Measurements from ENCODE around the gene KLHL29. TPM values are rescaled to one million over a fixed set of nuclear protein-coding genes. Genes with fewer than 3 reads are reported as not detected.

The KLHL29 gene
- total and polyA plus RNA-seq, 2 of the 13 experiments (the other 11 are each of a cell fraction or from before 2014, with no cell fraction given): 0.01 TPM; not detected in 1

DNA sequence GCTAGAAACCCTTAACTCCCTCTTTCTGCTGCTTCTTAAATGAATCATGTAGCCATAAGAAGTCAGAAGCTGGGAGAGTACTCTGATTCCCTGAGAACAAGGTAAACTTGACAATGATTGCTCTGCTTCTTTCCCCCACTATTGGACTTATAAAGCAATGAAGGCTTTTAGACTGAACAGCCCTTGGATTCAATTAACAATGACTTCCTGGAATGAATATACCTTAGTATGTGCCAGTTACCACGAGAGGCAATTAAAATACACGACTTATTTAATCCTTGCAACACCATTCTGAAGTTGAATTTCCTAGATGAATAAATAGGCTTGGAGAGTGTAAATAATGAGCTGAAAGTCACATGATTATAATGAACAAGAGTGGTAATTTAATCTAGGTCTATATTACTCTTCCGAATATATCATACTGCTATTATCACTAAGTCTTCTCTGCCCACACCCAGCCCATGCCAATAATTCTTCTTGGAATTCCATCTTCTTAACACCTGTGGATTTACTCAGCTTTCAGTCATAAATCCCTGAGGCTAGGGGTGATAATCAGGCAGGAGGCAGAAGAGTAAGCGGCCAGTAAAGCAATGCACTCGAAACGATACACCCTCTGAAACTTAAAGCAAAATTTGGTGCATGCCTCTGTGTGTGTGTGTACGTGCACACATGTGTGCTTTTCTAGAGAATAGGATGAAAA is 371.8 kb downstream of the KLHL29 start (continued):
- TF ChIP-seq KLF16 (CRISPR knock-in tag; IDR thresholded peaks at IDR 0.05): no peak
- no peak for TF ChIP-seq CEBPG (CRISPR knock-in tag; IDR thresholded peaks at IDR 0.05)
- no peak for TF ChIP-seq ZNF44 (CRISPR knock-in tag; IDR thresholded peaks at IDR 0.05)
- TF ChIP-seq HHEX (CRISPR knock-in tag; IDR thresholded peaks at IDR 0.05): no peak
- TF ChIP-seq NR2F2 (IDR thresholded peaks at IDR 0.05; ENCODE audit: borderline replicate concordance, low read depth): no peak
- TF ChIP-seq ZNF235 (CRISPR knock-in tag; IDR thresholded peaks at IDR 0.05; ENCODE audit: borderline replicate concordance): no peak
- no peak for TF ChIP-seq KLF9 (CRISPR knock-in tag; IDR thresholded peaks at IDR 0.05; ENCODE audit: low read depth)

DNA sequence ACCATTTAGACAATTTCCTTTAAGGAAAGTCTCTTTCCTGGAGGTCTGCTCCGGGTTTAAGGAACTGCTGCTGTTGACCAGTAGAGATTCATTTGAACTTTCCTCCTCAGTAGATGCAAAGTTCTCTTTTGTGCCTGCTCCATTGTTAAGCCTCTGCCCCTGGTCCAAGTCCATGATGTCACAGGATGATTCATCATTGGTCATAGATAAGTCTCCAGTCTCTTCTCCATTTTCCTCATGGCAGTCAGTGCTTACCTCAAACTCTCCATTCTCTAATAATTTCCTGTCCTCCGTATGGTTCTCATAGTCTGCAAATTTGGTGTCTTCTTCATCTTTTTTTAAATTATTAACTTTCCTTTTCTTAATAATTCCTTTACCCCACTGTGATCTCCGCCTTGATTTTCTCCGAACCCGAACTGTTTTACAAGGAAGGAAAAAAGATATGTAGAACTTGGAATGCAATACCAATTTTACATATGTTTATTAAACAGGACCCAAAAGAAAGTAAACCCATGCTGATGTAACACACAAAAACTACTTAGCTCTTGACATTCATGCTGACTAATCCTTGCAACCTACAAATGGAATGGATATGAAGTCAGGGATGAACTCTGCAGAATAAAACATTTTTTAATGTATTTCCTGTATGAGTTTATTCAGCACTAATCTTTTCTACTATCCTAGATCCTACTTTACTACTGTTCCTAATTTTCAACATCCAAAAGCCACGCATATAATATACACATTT is 372.9 kb downstream of the KLHL29 start:
- Histone ChIP-seq H3K27ac (ENCODE audit: extremely low read length, insufficient read depth, low read length) (no peak overlapping the region), H3K9me3 (ENCODE audit: low read length) (no peaks in the 10 kb centered on the region), H3K4me3 (replicated peaks in 1 of 3; ENCODE audit: insufficient read depth in 1 of 3, low read depth in 2 of 3, low read length in 3 of 3) (no peak overlapping the region), H3K27me3 (ENCODE audit: control insufficient read depth in 1 of 2, insufficient read depth in 2 of 2, low read length in 2 of 2) (no peaks in the 10 kb centered on the region), H4K20me1 (ENCODE audit: insufficient read depth, low read length) (no peaks in the 10 kb centered on the region), H3K9ac (ENCODE audit: insufficient read depth, low read depth, low read length) (no peak overlapping the region), H3K36me3 (replicated peaks in 1 of 2; ENCODE audit: control insufficient read depth in 1 of 2, insufficient read depth in 2 of 2, low read length in 2 of 2) (peaks cover 8 to 25% of the 10 kb centered on the region in 2 experiments; a peak in 4 of 5 replicates), H3K79me2 (ENCODE audit: insufficient read depth, low read length) (no peaks in the 10 kb centered on the region), H3K4me2 (ENCODE audit: low read depth, low read length) (no peak overlapping the region), H3K4me1 (ENCODE audit: insufficient read depth, low read length) (peaks cover 9% of the 10 kb centered on the region; the same call in 1 of the 2 replicates), H2AFZ (ENCODE audit: low read length) (no peak overlapping the region)
- ATAC-seq (peak; percentile 35; the same call in 1 of the 3 replicates), DNase-seq (ENCODE audit: low spot score) (peak; percentile 43), FAIRE-seq (no peak)
- POLR2A ChIA-PET: no interaction called here
- in situ Hi-C loops (cut with HindIII; ENCODE audit: extremely low pct_ligation_motif_present, low pct_unique_long_range_greater_than_20kb): no loop called here
- CTCF ChIA-PET (ENCODE audit: low intra/inter-chr PET ratio, low total read pairs): no interaction called here
- 90% methylated on average over 6 of the region's 6 CpGs for WGBS (ENCODE audit: low lambda C conversion rate)
- intact Hi-C loops (cut with micrococcal nuclease; ENCODE audit: unreplicated experiment): no loop called here
- BruUV-seq (replicated peaks): no TSS peak
- TF ChIP-seq FOSL2 (CRISPR knock-in tag; IDR thresholded peaks at IDR 0.05): peak; percentile 88
- no peak for TF ChIP-seq SOX6 (IDR thresholded peaks at IDR 0.05)
- peak; percentile 26; the same call in 1 of the 2 replicates for TF ChIP-seq SOX6 (CRISPR knock-in tag; IDR thresholded peaks at IDR 0.05)
- no peak for TF ChIP-seq RFXAP (CRISPR knock-in tag; IDR thresholded peaks at IDR 0.05; ENCODE audit: borderline replicate concordance)
- TF ChIP-seq, protein P1, sequence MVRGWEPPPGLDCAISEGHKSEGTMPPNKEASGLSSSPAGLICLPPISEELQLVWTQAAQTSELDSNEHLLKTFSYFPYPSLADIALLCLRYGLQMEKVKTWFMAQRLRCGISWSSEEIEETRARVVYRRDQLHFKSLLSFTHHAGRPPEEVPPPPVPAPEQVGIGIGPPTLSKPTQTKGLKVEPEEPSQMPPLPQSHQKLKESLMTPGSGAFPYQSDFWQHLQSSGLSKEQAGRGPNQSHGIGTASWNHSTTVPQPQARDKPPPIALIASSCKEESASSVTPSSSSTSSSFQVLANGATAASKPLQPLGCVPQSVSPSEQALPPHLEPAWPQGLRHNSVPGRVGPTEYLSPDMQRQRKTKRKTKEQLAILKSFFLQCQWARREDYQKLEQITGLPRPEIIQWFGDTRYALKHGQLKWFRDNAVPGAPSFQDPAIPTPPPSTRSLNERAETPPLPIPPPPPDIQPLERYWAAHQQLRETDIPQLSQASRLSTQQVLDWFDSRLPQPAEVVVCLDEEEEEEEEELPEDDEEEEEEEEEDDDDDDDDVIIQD (CRISPR knock-in tag; IDR thresholded peaks at IDR 0.05; ENCODE audit: low read depth): peak; percentile 77; the same call in 1 of the 2 replicates
- TF ChIP-seq HDAC1 (CRISPR knock-in tag; IDR thresholded peaks at IDR 0.05): no peak
- peak; percentile 89 for TF ChIP-seq ZBTB21 (CRISPR knock-in tag; IDR thresholded peaks at IDR 0.05)
- TF ChIP-seq ATF7 (IDR thresholded peaks at IDR 0.05): peak; percentile 30; the same call in 1 of the 2 replicates
- no peak for TF ChIP-seq ATF7 (CRISPR knock-in tag; IDR thresholded peaks at IDR 0.05)
- TF ChIP-seq SOX13 (IDR thresholded peaks at IDR 0.05): no peak
- peak in 1 of 2 experiments; percentile 38; a peak in 1 of 4 replicates for TF ChIP-seq SOX13 (CRISPR knock-in tag; conservative IDR thresholded peaks at IDR 0.05 in 1 of 2, IDR thresholded peaks at IDR 0.05 in 1 of 2)

Measured in HepG2 (cell line).